HG03378 (cell line): Measurements from ENCODE around the gene PPP3R2.
"Not testable (repeated sequence)": the region's sequence is repeated elsewhere in the genome, so short reads cannot be mapped to it uniquely, and the experiment has no call there.

ENCODE experiments used
- ATAC-seq: cut with Tn5 transposase; IDR thresholded peaks from one replicate; pipeline ENCODE4 v1.9.1; 2021; ENCODE audit warnings: mild to moderate bottlenecking, moderate library complexity; ENCODE audit not compliant: unreplicated experiment

The PPP3R2 gene

DNA sequence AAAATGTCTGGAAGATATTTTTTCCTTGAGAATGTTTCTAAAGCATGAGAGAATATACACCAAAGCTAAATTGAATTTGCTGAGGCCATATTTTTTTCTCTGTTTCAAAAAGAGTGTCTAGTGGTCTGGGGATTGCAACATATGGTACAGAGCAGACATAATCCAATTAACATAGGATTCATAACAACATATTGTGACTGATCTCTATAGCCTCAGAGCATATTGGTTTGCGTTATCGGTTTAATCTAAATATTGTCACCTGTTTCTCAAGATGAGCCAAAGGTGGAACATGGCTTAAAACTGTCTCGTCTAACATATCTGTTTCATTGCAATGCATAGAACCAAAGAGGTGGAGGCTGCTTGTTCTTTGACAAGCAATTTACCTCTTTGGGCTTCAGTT, 3.9 kb downstream of the PPP3R2 start:
- ATAC-seq: no peak

- ATAC-seq: not testable (repeated sequence)
Measured at GRCh38 chr9:101590074-101590473, 4.7 kb downstream of the PPP3R2 start.

DNA sequence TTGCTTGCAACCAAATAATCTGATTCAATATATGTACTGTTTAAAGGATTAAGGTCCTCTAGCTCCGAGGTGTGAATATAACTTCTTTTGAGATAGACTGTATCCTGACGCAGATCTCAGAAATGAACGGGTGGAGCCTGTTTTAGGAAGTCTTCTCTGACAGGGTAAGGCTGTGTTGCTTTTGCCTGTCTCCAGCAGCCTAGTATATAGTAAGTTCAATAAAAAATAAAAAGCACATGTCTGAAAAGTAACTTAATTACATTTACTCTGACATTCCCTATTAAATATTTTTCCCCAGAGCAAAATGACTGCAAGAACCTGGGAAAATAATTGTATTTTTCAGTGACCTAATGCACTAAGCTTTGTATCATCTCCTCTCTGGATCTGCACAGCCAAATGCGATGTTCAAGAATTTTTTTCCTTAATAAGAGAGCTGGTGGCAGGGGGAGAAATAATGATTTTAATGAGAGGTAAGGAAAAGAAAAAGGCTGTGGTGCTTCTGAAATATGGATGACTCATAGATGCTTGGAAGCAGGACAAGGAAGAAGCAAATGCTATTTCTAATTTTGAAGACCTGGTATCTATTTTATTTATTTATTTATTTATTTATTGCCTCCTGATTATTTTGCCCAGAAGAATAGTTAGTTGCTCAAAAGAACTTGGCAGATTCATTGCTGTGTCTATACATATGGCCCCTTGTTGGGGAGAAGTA, 7.3 kb downstream of the PPP3R2 start:
- ATAC-seq: no peak

DNA sequence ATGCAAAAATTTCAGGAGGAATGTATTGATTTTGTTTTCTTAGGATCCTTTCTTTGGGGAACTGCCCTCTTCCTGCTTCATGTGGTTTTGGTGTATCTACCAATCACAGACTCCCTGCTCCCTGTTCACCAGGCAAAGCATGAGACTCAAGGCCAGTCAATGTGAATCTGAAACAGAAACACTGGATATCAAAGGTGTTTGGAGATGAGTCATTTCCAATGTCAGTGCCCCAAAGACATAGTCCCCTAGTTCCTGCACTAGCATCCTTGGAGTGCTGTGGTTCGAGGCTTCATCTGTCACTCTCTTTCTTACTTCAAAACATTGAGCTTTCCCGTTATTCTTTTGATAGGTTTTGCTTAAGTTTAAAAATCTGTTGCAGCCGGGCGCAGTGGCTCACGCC, 8.1 kb downstream of the PPP3R2 start:
- peak; percentile 95 for ATAC-seq

DNA sequence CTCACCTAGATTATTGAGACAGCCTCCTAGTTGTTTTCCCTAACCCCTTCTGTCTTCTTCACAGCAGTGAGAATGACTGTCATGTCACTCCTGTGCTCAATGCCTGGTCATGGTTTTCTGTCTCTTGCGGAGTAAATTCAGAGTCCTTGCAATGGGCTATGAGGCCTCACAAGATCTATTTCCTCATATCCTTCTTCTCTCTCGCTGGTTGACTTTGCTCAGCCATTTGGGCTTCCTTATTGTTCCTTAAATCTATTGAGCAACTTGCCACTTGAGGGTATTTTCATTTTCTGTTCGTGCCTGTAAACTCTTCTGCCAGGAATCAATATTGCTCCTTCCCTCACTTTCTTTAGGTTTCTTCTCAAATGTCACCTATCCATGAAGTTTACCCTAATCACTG, 9.0 kb downstream of the PPP3R2 start:
- ATAC-seq: no peak

GRCh38 chr9:101582553-101582952, 12.2 kb downstream of the PPP3R2 start:
- no peak for ATAC-seq

DNA sequence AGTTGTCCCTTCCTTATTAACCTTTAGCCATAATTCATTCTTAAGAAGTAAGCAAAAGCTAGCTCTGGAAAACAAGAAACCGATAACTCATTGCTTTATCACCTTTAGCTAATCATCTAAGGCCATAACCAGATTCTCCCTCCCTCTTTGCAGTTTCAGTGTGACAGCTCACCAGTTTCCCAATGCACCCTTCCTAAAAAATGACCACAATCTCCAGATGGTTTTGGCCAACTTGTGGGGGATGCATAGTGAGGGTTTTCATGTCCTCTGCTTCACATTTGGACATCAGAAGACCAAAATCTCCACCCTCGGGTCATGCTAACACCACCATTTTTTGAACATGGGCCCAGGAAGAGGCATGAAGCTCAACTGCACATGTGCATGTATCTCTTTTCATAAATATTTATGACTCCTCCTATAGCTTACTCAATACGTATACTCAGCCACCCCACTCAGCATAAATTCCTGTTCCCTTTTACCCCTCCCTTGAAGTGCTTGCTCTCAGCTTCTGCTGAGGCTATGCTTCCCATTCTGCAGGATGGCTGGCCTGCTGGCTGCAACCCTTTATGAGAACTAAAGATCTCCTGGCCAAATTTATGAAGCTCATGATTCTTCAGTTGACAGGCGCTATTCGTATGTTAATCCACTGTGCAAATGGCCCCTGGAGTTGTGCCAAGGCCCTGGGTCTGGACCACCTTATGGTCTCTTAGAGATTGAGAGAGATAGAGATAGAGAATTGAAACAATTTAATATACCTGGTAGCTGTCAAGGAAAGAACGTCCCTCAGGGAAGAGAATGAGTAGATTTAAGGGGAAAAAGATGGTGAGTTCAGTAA, 14.8 kb downstream of the PPP3R2 start:
- ATAC-seq: no peak

DNA sequence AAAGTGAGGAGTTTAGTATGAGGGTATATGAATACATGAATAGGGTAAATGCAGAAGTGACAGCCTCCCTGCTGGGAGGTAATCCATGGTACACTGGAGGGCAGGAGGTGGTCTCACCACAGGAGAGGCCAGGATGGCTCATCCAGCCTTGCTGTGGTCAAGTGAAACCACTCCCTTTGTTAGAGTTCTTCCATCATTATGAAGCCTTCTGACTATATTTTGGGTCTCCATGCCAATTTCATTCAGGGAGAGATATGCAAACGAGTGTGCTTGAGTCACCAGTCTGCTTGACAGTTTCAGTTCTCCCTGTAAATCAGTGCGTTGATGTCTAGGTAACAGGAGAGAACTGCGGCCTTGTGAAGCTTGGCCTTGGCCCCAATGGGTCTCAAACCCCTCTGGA, 16.4 kb downstream of the PPP3R2 start:
- peak; percentile 83 for ATAC-seq

- ATAC-seq: no peak
Measured at GRCh38 chr9:101574731-101575333, 19.9 kb downstream of the PPP3R2 start.

DNA sequence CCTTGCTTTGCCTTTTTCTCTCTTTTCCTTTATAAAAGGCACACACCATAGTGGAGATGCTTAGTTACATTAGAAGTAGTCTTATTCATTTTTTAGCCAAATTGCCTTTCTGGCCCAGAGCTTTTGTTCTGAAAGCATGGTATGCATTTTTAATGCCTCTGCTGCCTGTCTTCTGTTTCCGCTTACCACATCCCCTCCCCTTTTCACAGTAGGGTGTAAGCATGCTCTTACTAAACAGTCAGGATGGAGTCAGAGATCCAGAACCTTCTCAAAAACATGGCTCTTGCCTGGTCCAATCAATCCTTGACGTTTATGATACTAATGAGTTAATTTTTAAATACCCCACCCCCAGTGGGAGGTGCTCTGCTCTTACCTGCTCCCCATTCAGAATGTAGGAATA, 22.5 kb downstream of the PPP3R2 start:
- ATAC-seq: no peak

DNA sequence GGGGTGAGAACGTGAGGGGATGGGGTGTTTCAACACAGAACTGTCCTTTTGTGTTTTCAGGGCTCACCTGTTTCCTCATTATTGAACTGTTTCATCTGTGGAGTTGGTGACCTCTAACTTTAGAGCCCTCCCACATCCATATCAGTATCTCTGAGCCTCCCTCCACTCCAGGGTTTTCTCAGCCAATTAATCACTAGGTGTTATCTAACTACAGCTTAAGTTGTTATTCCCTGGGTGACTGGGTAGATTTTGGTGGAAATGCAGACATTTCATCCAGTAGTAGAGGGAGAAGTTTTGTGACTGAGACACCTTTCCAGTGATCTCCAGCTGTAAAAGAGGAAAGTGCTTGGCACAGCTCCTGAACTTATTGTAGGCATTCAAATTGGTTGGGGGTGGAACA, 23.7 kb downstream of the PPP3R2 start:
- ATAC-seq: no peak

- no peak for ATAC-seq
Measured at GRCh38 chr9:101569741-101570501, 24.8 kb downstream of the PPP3R2 start.

DNA sequence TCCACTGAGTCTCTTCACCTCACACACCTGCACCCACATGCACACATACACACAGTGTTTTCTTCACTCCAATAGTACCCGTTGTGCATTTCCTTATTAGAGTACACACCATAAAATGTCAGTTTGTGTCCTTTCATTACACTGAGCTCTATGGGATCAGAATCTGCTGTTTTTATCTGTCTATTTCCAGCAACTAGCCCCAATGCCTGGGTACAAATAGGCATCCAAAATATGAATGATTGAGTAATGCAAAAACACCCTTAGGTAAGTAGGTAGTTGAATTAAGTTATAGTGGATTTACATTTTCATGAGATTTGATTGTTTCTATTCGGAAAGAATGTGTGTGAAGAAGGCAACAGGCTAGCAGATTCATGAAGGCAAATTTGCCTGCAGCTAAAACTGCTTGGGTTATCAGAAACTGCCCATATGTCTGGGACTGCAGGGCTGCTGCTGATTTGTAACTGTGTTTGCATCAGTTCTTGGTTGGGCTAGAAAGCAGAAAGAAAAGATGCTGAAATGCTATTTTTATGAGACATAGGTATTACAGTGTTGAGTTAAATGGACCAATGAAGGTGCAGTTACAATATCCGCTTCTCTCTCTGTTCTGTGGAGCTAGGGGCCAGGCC, 26.9 kb downstream of the PPP3R2 start:
- no peak for ATAC-seq

DNA sequence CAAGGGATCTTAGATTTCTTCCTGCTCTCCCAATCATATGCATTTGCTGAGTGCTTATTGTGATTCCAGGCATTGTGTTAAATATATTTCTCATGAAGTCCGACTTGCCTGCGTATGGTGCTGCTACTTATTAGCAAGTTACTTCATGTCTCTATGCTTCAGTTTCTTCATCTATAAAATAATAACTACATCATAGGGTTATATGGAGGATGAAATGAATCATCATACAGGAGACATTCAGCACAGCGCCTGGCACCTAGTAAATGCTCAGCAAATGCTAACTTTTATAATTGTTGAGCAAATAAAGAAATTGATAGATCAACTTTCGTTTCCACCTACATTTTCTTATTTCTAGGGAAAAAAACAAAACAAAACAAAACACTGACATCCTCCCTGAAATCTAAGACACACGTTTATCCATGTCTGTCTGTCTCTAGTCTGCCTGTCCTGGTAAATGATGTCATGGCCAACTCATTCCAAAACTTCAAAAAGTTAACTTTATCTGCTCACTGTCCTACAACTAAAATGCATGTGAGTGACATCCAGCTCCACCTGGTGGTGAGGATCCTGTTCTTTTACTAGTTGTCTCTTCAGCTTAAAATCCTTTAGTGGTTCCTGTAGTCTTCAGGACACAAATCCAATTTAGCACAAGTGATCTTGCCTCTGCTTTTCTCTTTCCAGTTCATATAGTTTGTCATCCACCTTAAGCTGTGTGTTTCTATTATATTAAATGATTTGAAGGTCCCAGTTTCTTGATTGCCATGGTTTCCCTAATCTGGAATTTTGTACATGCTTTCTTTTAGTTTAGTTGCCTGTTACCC, 27.7 kb downstream of the PPP3R2 start:
- ATAC-seq: peak; percentile 81

DNA sequence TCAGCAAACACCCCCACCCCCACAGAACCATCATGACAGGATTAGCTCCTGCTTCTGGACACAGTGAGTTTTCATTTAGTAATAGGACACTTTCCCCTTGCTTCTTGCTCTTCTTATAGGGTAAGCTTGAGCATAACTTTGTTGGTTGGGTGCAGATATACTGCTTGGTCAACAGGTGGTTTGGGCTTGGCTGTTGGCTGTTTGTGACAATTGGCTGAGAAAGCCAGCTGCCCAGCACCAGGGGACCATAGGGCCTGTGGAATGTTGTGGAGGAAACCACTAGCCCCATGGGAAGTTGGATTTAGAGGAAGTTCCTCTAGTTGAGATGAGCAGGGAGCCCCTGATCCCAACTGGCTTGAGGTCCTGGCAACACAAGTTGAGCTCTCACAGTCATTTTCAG, 30.5 kb downstream of the PPP3R2 start:
- ATAC-seq: no peak

GRCh38 chr9:101562966-101563365, 31.8 kb downstream of the PPP3R2 start:
- ATAC-seq: no peak

GRCh38 chr9:101561740-101562139, 33.0 kb downstream of the PPP3R2 start:
- ATAC-seq: no peak

GRCh38 chr9:101549472-101550098, 45.2 kb downstream of the PPP3R2 start:
- not testable (repeated sequence) for ATAC-seq

DNA sequence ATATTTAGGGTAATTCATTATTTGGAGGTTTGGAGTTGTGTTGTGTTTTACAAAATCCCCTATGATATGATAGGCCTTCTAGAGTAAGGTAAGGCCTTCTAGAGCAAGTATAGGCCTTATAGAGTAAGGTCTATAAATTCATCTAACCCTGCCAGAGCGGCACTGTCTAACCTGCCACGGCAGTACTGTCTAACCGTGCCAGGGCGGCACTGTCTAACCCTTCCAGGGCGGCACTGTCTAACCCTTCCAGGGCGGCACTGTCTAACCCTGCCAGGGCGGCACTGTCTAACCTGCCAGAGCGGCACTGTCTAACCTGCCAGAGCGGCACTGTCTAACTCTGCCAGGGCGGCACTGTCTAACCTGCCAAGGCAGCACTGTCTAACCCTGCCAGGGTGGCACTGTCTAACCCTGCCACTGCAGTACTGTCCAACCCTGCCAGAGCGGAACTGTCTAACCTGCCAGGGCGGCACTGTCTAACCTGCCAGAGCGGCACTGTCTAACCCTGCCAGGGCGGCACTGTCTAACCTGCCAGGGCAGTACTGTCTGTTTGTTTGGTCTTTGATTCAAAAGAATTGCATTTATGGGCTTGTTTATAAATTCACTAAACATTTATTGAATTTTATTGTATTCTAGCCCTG, 51.6 kb downstream of the PPP3R2 start:
- no peak for ATAC-seq
